GM23338 (cell line): ENCODE data around the gene ZMYND11. TPM values are rescaled to one million over a fixed set of nuclear protein-coding genes. Genes with fewer than 3 reads are reported as not detected.

Source experiments
- ATAC-seq: fragments of 200-7000 bp; cut with Tn5 transposase; 3 replicates; pipeline ENCODE4 v1.9.1; 2020
- DNase-seq: peaks from one replicate; pipeline ENCODE4 v3.0.0-alpha.2; 2015; ENCODE audit warnings: low spot score
- H2AFZ ChIP-seq: fragments of 200-600 bp; sonication (generic); 2 replicates; pipeline ENCODE4 v1.8.0; 2016; ENCODE audit warnings: antibody characterized with exemption, mild to moderate bottlenecking, moderate library complexity
- H3F3A ChIP-seq: fragments of 200-600 bp; sonication (generic); replicated peaks from 2 replicates; pipeline ENCODE4 v1.8.0; 2017; ENCODE audit warnings: antibody characterized with exemption, mixed run types, low read depth
- H3K27ac ChIP-seq: fragments of 200-600 bp; sonication (generic); 2 replicates; pipeline ENCODE4 v1.6.1; 2016; ENCODE audit warnings: low read depth
- H3K27me3 ChIP-seq: fragments of 200-600 bp; sonication (generic); 2 replicates; pipeline ENCODE4 v1.8.0; 2016; ENCODE audit warnings: mild to moderate bottlenecking, mixed run types, moderate library complexity; ENCODE audit not compliant: insufficient read depth
- H3K36me3 ChIP-seq: fragments of 200-600 bp; sonication (generic); 2 replicates; pipeline ENCODE4 v1.8.0; 2016; ENCODE audit warnings: mild to moderate bottlenecking; ENCODE audit not compliant: insufficient read depth
- H3K4me1 ChIP-seq: fragments of 200-600 bp; sonication (generic); 2 replicates; pipeline ENCODE4 v1.8.0; 2016; ENCODE audit warnings: mild to moderate bottlenecking, moderate library complexity; ENCODE audit not compliant: insufficient read depth
- H3K4me2 ChIP-seq: fragments of 200-600 bp; sonication (generic); 2 replicates; pipeline ENCODE4 v1.7.1; 2017; ENCODE audit warnings: mixed run types
- H3K4me3 ChIP-seq: fragments of 200-600 bp; sonication (generic); 2 replicates; pipeline ENCODE4 v1.6.1; 2016; ENCODE audit warnings: mixed run types
- H3K79me2 ChIP-seq: fragments of 200-600 bp; sonication (generic); replicated peaks from 2 replicates; pipeline ENCODE4 v1.8.0; 2017; ENCODE audit warnings: mild to moderate bottlenecking; ENCODE audit not compliant: insufficient read depth
- H3K9me2 ChIP-seq: fragments of 200-600 bp; sonication (generic); 2 replicates; pipeline ENCODE4 v1.8.0; 2017; ENCODE audit not compliant: insufficient read depth
- H4K20me1 ChIP-seq: fragments of 200-600 bp; sonication (generic); replicated peaks from 2 replicates; pipeline ENCODE4 v1.8.0; 2017; ENCODE audit warnings: mild to moderate bottlenecking; ENCODE audit not compliant: insufficient read depth
- H3K27ac Mint-ChIP-seq: 2 replicates; pipeline ENCODE4 v1.8.0; 2020; ENCODE audit warnings: inconsistent platforms, mild to moderate bottlenecking, moderate library complexity, mixed read lengths
- H3K27me3 Mint-ChIP-seq: 3 replicates; pipeline ENCODE4 v1.8.0; 2022; ENCODE audit warnings: low read depth, mild to moderate bottlenecking, moderate library complexity, mixed read lengths, inconsistent platforms; ENCODE audit not compliant: insufficient read depth, poor library complexity
- H3K36me3 Mint-ChIP-seq: 3 replicates; pipeline ENCODE4 v1.8.0; 2021; ENCODE audit warnings: low read depth, mild to moderate bottlenecking, inconsistent platforms, moderate library complexity, mixed read lengths
- H3K4me1 Mint-ChIP-seq: 3 replicates; pipeline ENCODE4 v1.8.0; 2020; ENCODE audit warnings: mild to moderate bottlenecking, inconsistent platforms, mixed read lengths
- H3K4me3 Mint-ChIP-seq: 3 replicates; pipeline ENCODE4 v1.8.0; 2021; ENCODE audit warnings: moderate library complexity, mild to moderate bottlenecking, inconsistent platforms, mixed read lengths
- H3K9me3 Mint-ChIP-seq: 3 replicates; pipeline ENCODE4 v1.8.0; 2020; ENCODE audit warnings: moderate library complexity, mild to moderate bottlenecking, inconsistent platforms, mixed read lengths
- CREB1 ChIP-seq: fragments of 250-450 bp; sonication (Bioruptor Pico); IDR thresholded peaks from 2 replicates; pipeline ENCODE4 v1.5.0; 2020; ENCODE audit warnings: low read depth, mild to moderate bottlenecking, moderate library complexity
- CTCF ChIP-seq, 2 experiments: fragments of 200-600 bp in 1 of 2; sonication (generic) in 1 of 2; conservative IDR thresholded peaks; 2 replicates each; pipeline versions ENCODE4 v1.5.1 to v1.6.1; 2016 to 2017; ENCODE audit warnings: antibody characterized with exemption in 2 of 2, low read depth in 2 of 2, mild to moderate bottlenecking in 2 of 2, moderate library complexity in 1 of 2
- ETS1 ChIP-seq: IDR thresholded peaks from 2 replicates; pipeline ENCODE4 v1.6.1; 2016; ENCODE audit warnings: antibody characterized with exemption
- EZH2 ChIP-seq: fragments of 200-600 bp; sonication (generic); IDR thresholded peaks from one replicate; pipeline ENCODE4 v1.8.0; 2017; ENCODE audit warnings: antibody characterized with exemption, mild to moderate bottlenecking, low read depth; ENCODE audit not compliant: unreplicated experiment
- EZH2phosphoT487 ChIP-seq: fragments of 200-600 bp; sonication (generic); IDR thresholded peaks from one replicate; pipeline ENCODE4 v1.8.1; 2018; ENCODE audit warnings: antibody characterized with exemption; ENCODE audit not compliant: unreplicated experiment
- NANOG ChIP-seq: IDR thresholded peaks from 2 replicates; pipeline ENCODE4 v1.6.1; 2016; ENCODE audit warnings: antibody characterized with exemption, borderline replicate concordance
- POLR2AphosphoS5 ChIP-seq: IDR thresholded peaks from 2 replicates; pipeline ENCODE4 v1.6.1; 2016; ENCODE audit warnings: antibody characterized with exemption, low read depth
- STAT1 ChIP-seq: IDR thresholded peaks from one replicate; pipeline ENCODE4 v1.6.1; 2016; ENCODE audit warnings: antibody characterized with exemption; ENCODE audit not compliant: unreplicated experiment
- ZNF114 ChIP-seq: fragments of 250-450 bp; sonication (Bioruptor Pico); IDR thresholded peaks from 2 replicates; pipeline ENCODE4 v1.5.0; 2020; ENCODE audit warnings: mild to moderate bottlenecking, moderate library complexity
- ZNF331 ChIP-seq: fragments of 250-450 bp; sonication (Bioruptor Pico); IDR thresholded peaks from 2 replicates; pipeline ENCODE4 v1.5.0; 2020; ENCODE audit warnings: low read depth, mild to moderate bottlenecking, moderate library complexity
- ZNF462 ChIP-seq: fragments of 250-450 bp; sonication (Bioruptor Pico); IDR thresholded peaks from 2 replicates; pipeline ENCODE4 v1.5.0; 2020; ENCODE audit warnings: mild to moderate bottlenecking, moderate library complexity
- polyA plus RNA-seq: library from polyadenylated mRNA; unstranded; fragments of >200 nt; fragmentation: Nextera tagmentation; extraction: Ambion mirVana; gene quantifications from 2 replicates; pipeline ENCODE4 v1.2.1, GENCODE V29; 2016
- total RNA-seq: library from RNA; depleted of rRNA; stranded (reverse); fragments of >200 nt; shearing (Covaris generic); gene quantifications from 2 replicates; pipeline ENCODE4 v1.2.3, GENCODE V29; 2014

The ZMYND11 gene
- total and polyA plus RNA-seq, 2 experiments from 2014 or later = 8.9 to 16.9 TPM

GRCh38 chr10:191703-192518 lies 56.7 kb downstream of the ZMYND11 start:
- no peak for DNase-seq
- Mint-ChIP-seq H3K4me1 (peaks cover 15% of the 10 kb centered on the region; the same call in 2 of the 3 replicates), H3K27ac (no peak overlapping the region), H3K4me3 (no peak overlapping the region), H3K9me3 (no peaks in the 10 kb centered on the region), H3K36me3 (peaks cover 2% of the 10 kb centered on the region; the same call in 2 of the 3 replicates), H3K27me3 (no peaks in the 10 kb centered on the region)
- no peaks in the 10 kb centered on the region for H3F3A ChIP-seq
- no peaks in the 10 kb centered on the region for H3K27me3 ChIP-seq
- H4K20me1 ChIP-seq = peaks cover 7% of the 10 kb centered on the region; the same call in 1 of the 2 replicates
- no peaks in the 10 kb centered on the region for H3K36me3 ChIP-seq
- peaks cover 6% of the 10 kb centered on the region; the same call in 1 of the 2 replicates for H3K4me1 ChIP-seq
- ATAC-seq = no peak
- no peak overlapping the region for H3K27ac ChIP-seq
- H3K9me2 ChIP-seq = no peaks in the 10 kb centered on the region
- 0 out of 2 replicates have a peak overlapping the region, but pooled peaks have one; percentile 20 for H3K4me3 ChIP-seq
- 0 out of 2 replicates have a peak overlapping the region, but pooled peaks have one; percentile 45 for H3K4me2 ChIP-seq
- 0 out of 2 replicates have a peak, but pooled peaks cover 8% of the 10 kb centered on the region for H3K79me2 ChIP-seq
- TF ChIP-seq ZNF331 (no peak), POLR2AphosphoS5 (no peak), ZNF114 (CRISPR knock-in tag) (no peak)
- no peak overlapping the region for H2AFZ ChIP-seq

GRCh38 chr10:194281-194680 lies 59.0 kb downstream of the ZMYND11 start:
- peaks cover 15% of the 10 kb centered on the region; the same call in 2 of the 3 replicates for H3K4me1 Mint-ChIP-seq

More at GRCh38 chr10:194281-194680, 59.0 kb downstream of the ZMYND11 start:
- no peak overlapping the region for H3K27ac ChIP-seq
- H3K79me2 ChIP-seq = 0 out of 2 replicates have a peak, but pooled peaks cover 8% of the 10 kb centered on the region
- H3K27me3 ChIP-seq = no peaks in the 10 kb centered on the region
- TF ChIP-seq ZNF114 (CRISPR knock-in tag) (no peak), STAT1 (no peak), ZNF331 (no peak), ETS1 (no peak), CTCF (conservative IDR thresholded peaks at IDR 0.05; ENCODE audit: low read depth in 2 of 2) (no peak), CREB1 (CRISPR knock-in tag) (no peak), EZH2 (no peak), ZNF462 (no peak), POLR2AphosphoS5 (no peak), NANOG (no peak), EZH2phosphoT487 (no peak)
- no peak overlapping the region for H2AFZ ChIP-seq
- Mint-ChIP-seq H3K27me3 (no peaks in the 10 kb centered on the region), H3K4me3 (no peak overlapping the region), H3K36me3 (no peaks in the 10 kb centered on the region), H3K9me3 (no peaks in the 10 kb centered on the region), H3K27ac (no peak overlapping the region)
- H3K4me1 ChIP-seq = peaks cover 6% of the 10 kb centered on the region; the same call in 1 of the 2 replicates
- no peak for ATAC-seq
- no peak for DNase-seq
- H3F3A ChIP-seq = no peaks in the 10 kb centered on the region
- H3K36me3 ChIP-seq = no peaks in the 10 kb centered on the region
- peaks cover under 1% of the 10 kb centered on the region; the same call in 1 of the 2 replicates for H4K20me1 ChIP-seq
- no peak overlapping the region for H3K4me2 ChIP-seq
- H3K9me2 ChIP-seq = no peaks in the 10 kb centered on the region
- H3K4me3 ChIP-seq = no peak overlapping the region
